ENCODE results near the gene TPM2. TPM values are rescaled to one million over a fixed set of nuclear protein-coding genes. Genes with fewer than 3 reads are reported as not detected.

Gene TPM2
- total RNA-seq, 1 donor from 2014 or later = 1,070 TPM

- peak; percentile 50 for DNase-seq
- H3K4me3 ChIP-seq = peak overlapping the region; percentile 78
- no peaks in the 10 kb centered on the region for H3K27me3 ChIP-seq (ENCODE audit: low read depth)
- H3K9me3 ChIP-seq (replicated peaks) = no peaks in the 10 kb centered on the region
- intact Hi-C loops (cut with micrococcal nuclease) = no loop called here
- H3K4me1 ChIP-seq = peaks cover 76% of the 10 kb centered on the region
- no peak for TF ChIP-seq CTCF (IDR thresholded peaks at IDR 0.05; ENCODE audit: borderline replicate concordance)
- H3K27ac ChIP-seq (replicated peaks) = peak overlapping the region; percentile 98
- peaks cover 37% of the 10 kb centered on the region for H3K36me3 ChIP-seq
Measured at GRCh38 chr9:35687972-35688557, 1.7 kb downstream of the TPM2 start.

GRCh38 chr9:35687306-35687705 lies 2.4 kb downstream of the TPM2 start:
- Histone ChIP-seq H3K4me1 (peaks cover 80% of the 10 kb centered on the region), H3K36me3 (peaks cover 45% of the 10 kb centered on the region), H3K27me3 (ENCODE audit: low read depth) (no peaks in the 10 kb centered on the region), H3K9me3 (replicated peaks) (no peaks in the 10 kb centered on the region), H3K27ac (replicated peaks) (peak overlapping the region; percentile 98), H3K4me3 (peak overlapping the region; percentile 78)
- intact Hi-C loops (cut with micrococcal nuclease) = no loop called here
- no peak for TF ChIP-seq CTCF (IDR thresholded peaks at IDR 0.05; ENCODE audit: borderline replicate concordance)
- no peak for DNase-seq

GRCh38 chr9:35686222-35687203 lies 3.2 kb downstream of the TPM2 start:
- peak overlapping the region; percentile 98 for H3K27ac ChIP-seq (replicated peaks)
- no peaks in the 10 kb centered on the region for H3K27me3 ChIP-seq (ENCODE audit: low read depth)
- H3K36me3 ChIP-seq = peaks cover 48% of the 10 kb centered on the region
- peak; percentile 36 for DNase-seq
- peak overlapping the region; percentile 78 for H3K4me3 ChIP-seq
- no peak for TF ChIP-seq CTCF (IDR thresholded peaks at IDR 0.05; ENCODE audit: borderline replicate concordance)
- intact Hi-C loops (cut with micrococcal nuclease) = no loop called here
- H3K9me3 ChIP-seq (replicated peaks) = no peaks in the 10 kb centered on the region
- H3K4me1 ChIP-seq = peaks cover 77% of the 10 kb centered on the region

GRCh38 chr9:35685506-35685905 lies 4.2 kb downstream of the TPM2 start:
- H3K4me3 ChIP-seq = peak overlapping the region; percentile 78
- peak overlapping the region; percentile 98 for H3K27ac ChIP-seq (replicated peaks)
- no peak for DNase-seq
- no peaks in the 10 kb centered on the region for H3K9me3 ChIP-seq (replicated peaks)
- H3K4me1 ChIP-seq = peaks cover 68% of the 10 kb centered on the region
- H3K36me3 ChIP-seq = peaks cover 48% of the 10 kb centered on the region
- TF ChIP-seq CTCF (IDR thresholded peaks at IDR 0.05; ENCODE audit: borderline replicate concordance) = no peak
- H3K27me3 ChIP-seq (ENCODE audit: low read depth) = no peaks in the 10 kb centered on the region
- intact Hi-C loops (cut with micrococcal nuclease) = no loop called here

GRCh38 chr9:35684921-35685320 lies 4.8 kb downstream of the TPM2 start:
- no peak for TF ChIP-seq CTCF (IDR thresholded peaks at IDR 0.05; ENCODE audit: borderline replicate concordance)
- no peak for DNase-seq
- Histone ChIP-seq H3K4me1 (peaks cover 62% of the 10 kb centered on the region), H3K27ac (replicated peaks) (peak overlapping the region; percentile 98), H3K4me3 (peak overlapping the region; percentile 78), H3K27me3 (ENCODE audit: low read depth) (no peaks in the 10 kb centered on the region), H3K9me3 (replicated peaks) (no peaks in the 10 kb centered on the region), H3K36me3 (peaks cover 48% of the 10 kb centered on the region)
- intact Hi-C loops (cut with micrococcal nuclease) = no loop called here

Measured in left ventricle myocardium inferior (tissue), 1 donor.